Placental epithelial cell (primary cell): Measurements from ENCODE around the gene OR2A12. TPM values are rescaled to one million over a fixed set of nuclear protein-coding genes. Genes with fewer than 3 reads are reported as not detected.

ENCODE experiments used
- small RNA-seq: library from RNA; depleted of rRNA; stranded (forward); fragments of <200 nt; gene quantifications from one replicate; pipeline ENCODE3, GENCODE V24; 2012
- total RNA-seq: library from RNA; depleted of rRNA; stranded (reverse); fragments of >200 nt; gene quantifications from 2 replicates; pipeline ENCODE4 v1.2.3, GENCODE V29; 2012

OR2A12 gene, protein sequence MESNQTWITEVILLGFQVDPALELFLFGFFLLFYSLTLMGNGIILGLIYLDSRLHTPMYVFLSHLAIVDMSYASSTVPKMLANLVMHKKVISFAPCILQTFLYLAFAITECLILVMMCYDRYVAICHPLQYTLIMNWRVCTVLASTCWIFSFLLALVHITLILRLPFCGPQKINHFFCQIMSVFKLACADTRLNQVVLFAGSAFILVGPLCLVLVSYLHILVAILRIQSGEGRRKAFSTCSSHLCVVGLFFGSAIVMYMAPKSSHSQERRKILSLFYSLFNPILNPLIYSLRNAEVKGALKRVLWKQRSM
- not detected in 2 replicates for total RNA-seq

DNA sequence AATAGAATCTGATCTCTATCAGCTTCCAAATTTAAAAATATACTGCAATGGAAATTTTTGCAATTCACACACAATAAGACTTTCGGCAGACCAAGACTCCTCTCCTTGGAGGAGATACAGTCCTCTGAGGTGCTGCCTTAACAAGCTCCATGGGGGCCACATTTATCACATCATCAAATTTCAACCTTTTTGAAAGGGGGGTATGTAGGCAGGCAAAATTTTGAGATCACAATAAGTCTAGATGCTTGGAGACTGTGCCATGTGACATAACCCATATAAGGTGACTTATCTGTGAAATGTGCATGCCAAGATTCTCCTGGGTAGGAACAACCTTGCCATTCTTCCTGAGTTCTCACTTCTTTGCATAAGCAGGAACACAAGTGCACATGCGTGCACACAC, at the start of gene OR2A12:
Gene OR2A12, plus strand, starts transcription at position 301 of the 400 bp plus-strand sequence. CDS start 8,830 bp downstream, outside the sequence.

DNA sequence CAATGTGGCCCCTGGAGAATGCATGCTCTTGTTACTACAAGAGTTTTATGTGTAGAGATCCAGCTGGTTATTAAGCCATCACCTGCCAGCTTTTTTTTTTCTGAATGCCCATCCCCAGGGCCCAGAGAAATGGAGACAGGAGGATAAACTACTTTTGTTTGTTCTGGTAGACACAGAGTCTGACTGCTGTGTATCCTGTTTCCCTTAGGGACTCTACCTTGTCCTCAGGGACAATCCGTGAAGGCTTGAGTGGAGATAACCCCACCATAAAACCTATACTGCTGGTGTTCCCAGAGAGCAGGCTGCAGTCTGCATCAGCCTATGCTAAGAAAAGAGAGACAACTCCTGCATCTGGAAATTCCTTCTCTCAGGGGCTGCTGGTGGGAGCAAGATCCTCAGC, 37.4 kb upstream of the OR2A12 start, which contains the start of gene OR2A5:
Gene OR2A5, plus strand, starts transcription at position 301 of the 400 bp plus-strand sequence. CDS start 1,454 bp downstream, outside the sequence.

DNA sequence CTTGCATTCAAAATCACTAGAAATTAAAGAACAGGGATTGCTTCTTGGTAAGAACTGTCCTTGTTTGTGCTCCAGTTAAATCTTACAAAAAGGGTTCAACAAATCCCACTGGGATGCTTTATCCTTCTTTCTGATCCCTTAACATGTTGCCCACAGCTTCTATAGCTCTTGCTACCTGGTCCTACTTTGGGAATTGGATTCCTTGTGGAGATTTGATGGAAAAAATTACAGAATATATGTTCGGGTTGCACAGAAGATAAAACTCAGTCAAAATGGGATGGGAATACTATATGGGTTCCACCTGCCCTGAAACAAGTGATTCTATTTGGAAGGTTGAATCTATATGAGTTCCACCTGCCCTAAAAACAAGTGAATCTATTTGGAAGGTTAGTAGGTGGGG, 16.6 kb upstream of the OR2A12 start, which contains the start of gene OR2A25:
Gene OR2A25, plus strand, starts transcription at position 301 of the 400 bp plus-strand sequence. CDS start 4,409 bp downstream, outside the sequence.

DNA sequence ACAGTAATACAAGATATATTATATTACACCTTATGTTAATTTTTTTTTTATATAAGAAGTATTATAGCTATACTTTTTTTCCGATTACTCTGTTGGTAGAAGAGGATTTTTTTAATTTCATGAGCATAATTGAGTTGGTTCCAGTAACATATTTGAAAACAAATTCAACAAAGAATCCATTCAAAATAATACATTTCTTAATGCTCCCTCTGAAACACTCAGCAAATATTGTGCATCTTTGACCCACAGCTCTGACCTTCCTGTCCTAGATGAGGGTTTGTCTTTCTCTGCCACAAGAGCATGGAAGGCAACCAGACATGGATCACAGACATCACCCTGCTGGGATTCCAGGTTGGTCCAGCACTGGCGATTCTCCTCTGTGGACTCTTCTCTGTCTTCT, 23.2 kb downstream of the OR2A12 start, which contains the start of gene OR2A2:
Gene OR2A2, plus strand, starts transcription at position 301 of the 400 bp plus-strand sequence. Its CDS starts 0 bp downstream, at position 301.

GRCh38 chr7:144122876-144123275, 36.8 kb downstream of the OR2A12 start, which contains the start of gene OR2A14:
Gene OR2A14, plus strand, starts transcription at chr7:144123176. Its CDS starts 5,937 bp downstream, at chr7:144129113.

Small RNAs within 50 kb of the gene (small RNA-seq; reads per million reads assigned to genes)
- gene OR2A41P = not detected

Other genes starting within 250 kb of the OR2A12 start
- gene TCAF1, start 184.1 kb upstream of the OR2A12 start, total RNA-seq = 58.1 and 82.0 TPM in 2 replicates
- gene OR2F2, start 151.0 kb upstream of the OR2A12 start, total RNA-seq = not detected in 2 replicates
- gene OR2F1, start 131.4 kb upstream of the OR2A12 start, total RNA-seq = 0.11 TPM in 1 of 2 replicates, not detected in the other
- gene OR6B1, start 86.0 kb upstream of the OR2A12 start, total RNA-seq = not detected in 2 replicates
- not detected in 2 replicates for gene OR2A5, start 37.3 kb upstream of the OR2A12 start, total RNA-seq
- not detected in 2 replicates for gene OR2A25, start 16.5 kb upstream of the OR2A12 start, total RNA-seq
- gene OR2A2, start 23.3 kb downstream of the OR2A12 start, total RNA-seq = not detected in 2 replicates
- not detected in 2 replicates for gene OR2A14, start 36.9 kb downstream of the OR2A12 start, total RNA-seq
- gene CTAGE4, start 97.2 kb downstream of the OR2A12 start, total RNA-seq = 4.7 and 10.6 TPM in 2 replicates
- 0.11 and 6.3 TPM in 2 replicates for gene ARHGEF35, start 109.6 kb downstream of the OR2A12 start, total RNA-seq
- gene OR2A42, start 153.3 kb downstream of the OR2A12 start, total RNA-seq = not detected in 2 replicates
- 5.6 and 7.1 TPM in 2 replicates for gene OR2A7, start 178.5 kb downstream of the OR2A12 start, total RNA-seq
- 7.9 TPM in 1 of 2 replicates, not detected in the other for gene CTAGE8, start 183.0 kb downstream of the OR2A12 start, total RNA-seq
- gene OR2A1, start 226.1 kb downstream of the OR2A12 start, total RNA-seq = not detected in 2 replicates